CD4-positive, alpha-beta T cell (primary cell): Measurements from ENCODE around the gene CYP2F1. TPM values are rescaled to one million over a fixed set of nuclear protein-coding genes. Genes with fewer than 3 reads are reported as not detected.
"Not testable (repeated sequence)": the region's sequence is repeated elsewhere in the genome, so short reads cannot be mapped to it uniquely, and the experiment has no call there.

ENCODE experiments used
- ATAC-seq: fragments of 200-7000 bp; cut with Tn5 transposase; one replicate; pipeline ENCODE4 v1.10.0; 2022; ENCODE audit warnings: mild to moderate bottlenecking; ENCODE audit not compliant: poor library complexity
- CTCF ChIA-PET: fragments of 350-600 bp; sonication (Branson Sonifier 250); formaldehyde crosslinking; loops from one replicate; lab custom pipeline; 2021; ENCODE audit warnings: antibody characterized with exemption, inconsistent platforms; lab: Charles Lee
- POLR2A ChIA-PET: fragments of 350-600 bp; sonication (Branson Sonifier 250); formaldehyde crosslinking; loops from one replicate; lab custom pipeline; 2021; ENCODE audit warnings: antibody characterized with exemption, inconsistent platforms; lab: Charles Lee
- DNase-seq, 14 experiments: peaks; one replicate each; pipeline ENCODE4 v3.0.0-alpha.2; 2013 to 2020; ENCODE audit warnings: mixed read lengths in 2 of 14
- H3K27ac ChIP-seq, 2 donors: one replicate each; pipeline versions ENCODE4 v1.5.1 to v1.7.0; 2013; ENCODE audit warnings: low read length in 2 of 2, low read depth in 1 of 2, mild to moderate bottlenecking in 1 of 2
- H3K27me3 ChIP-seq, 2 experiments: 1 replicate in 1 of 2; 2 replicates in 1 of 2; pipeline versions ENCODE4 v1.6.1 to v1.7.0; 2013; ENCODE audit warnings: low read length in 2 of 2, control low read depth in 1 of 2, mild to moderate bottlenecking in 1 of 2, moderate library complexity in 1 of 2; ENCODE audit not compliant: insufficient read depth in 2 of 2, control insufficient read depth in 1 of 2
- H3K36me3 ChIP-seq: one replicate; pipeline ENCODE4 v1.6.1; 2013; ENCODE audit warnings: low read length, control low read depth; ENCODE audit not compliant: insufficient read depth
- H3K4me1 ChIP-seq: one replicate; pipeline ENCODE4 v1.6.1; 2013; ENCODE audit warnings: low read length, control low read depth; ENCODE audit not compliant: insufficient read depth
- H3K4me3 ChIP-seq: one replicate; pipeline ENCODE4 v1.5.1; 2013; ENCODE audit warnings: mild to moderate bottlenecking, low read length, moderate library complexity
- H3K9me3 ChIP-seq, 2 experiments: 1 replicate in 1 of 2; 2 replicates in 1 of 2; pipeline versions ENCODE4 v1.6.1 to v1.7.0; 2013; ENCODE audit warnings: low read length in 2 of 2, mild to moderate bottlenecking in 2 of 2, control low read depth in 1 of 2, moderate library complexity in 1 of 2; ENCODE audit not compliant: control insufficient read depth in 1 of 2, insufficient read depth in 1 of 2
- H3K27ac Mint-ChIP-seq: one replicate; pipeline ENCODE4 v1.8.0; 2020; ENCODE audit warnings: mixed read lengths
- H3K27me3 Mint-ChIP-seq: one replicate; pipeline ENCODE4 v1.8.0; 2021; ENCODE audit warnings: mixed read lengths
- H3K36me3 Mint-ChIP-seq: one replicate; pipeline ENCODE4 v1.8.0; 2021; ENCODE audit warnings: low read depth, mixed read lengths
- H3K4me1 Mint-ChIP-seq: one replicate; pipeline ENCODE4 v1.8.0; 2021; ENCODE audit warnings: low read depth, mixed read lengths
- H3K4me3 Mint-ChIP-seq: one replicate; pipeline ENCODE4 v1.8.0; 2020; ENCODE audit warnings: mild to moderate bottlenecking, mixed read lengths
- H3K9me3 Mint-ChIP-seq: one replicate; pipeline ENCODE4 v1.8.0; 2020; ENCODE audit warnings: mixed read lengths
- CTCF ChIP-seq: fragments of 200-600 bp; IDR thresholded peaks from one replicate; pipeline ENCODE4 v1.8.0; 2022; ENCODE audit warnings: antibody characterized with exemption, mild to moderate bottlenecking
- intact Hi-C, 2 experiments: fragments of 100-400 bp; cut with DNase I in 1 of 2; cut with micrococcal nuclease in 1 of 2; formaldehyde crosslinking; loops; one replicate each; pipeline versions ENCODE4 v1.15.1 to v1.9.0; 2023 to 2025; cut with DNase I, micrococcal nuclease
- total RNA-seq, 174 experiments: library from RNA in 2 of 174; stranded (reverse) in 2 of 174; gene quantifications; one replicate each; pipeline ENCODE4 v1.2.3 and lab custom pipeline; 2021 to 2026

Gene CYP2F1
- total RNA-seq, 2 experiments from 2014 or later, result 0.47 to 0.96 TPM

GRCh38 chr19:41097302-41097701, 16.9 kb upstream of the CYP2F1 start:
- POLR2A ChIA-PET, result no interaction called here
- no peaks in the 10 kb centered on the region for H3K4me1 ChIP-seq
- no peak for TF ChIP-seq CTCF
- H3K27me3 ChIP-seq, result peaks cover 2 to 14% of the 10 kb centered on the region in 2 experiments
- no peaks in the 10 kb centered on the region for H3K9me3 ChIP-seq
- no peaks in the 10 kb centered on the region for H3K4me1 Mint-ChIP-seq
- peaks cover 68% of the 10 kb centered on the region for H3K27me3 Mint-ChIP-seq
- no peak overlapping the region for H3K4me3 ChIP-seq
- DNase-seq (no peak), ATAC-seq (no peak)
- intact Hi-C loops, result no loop called here
- no peak overlapping the region for H3K27ac ChIP-seq
- H3K4me3 Mint-ChIP-seq, result no peak overlapping the region
- peaks cover under 1% of the 10 kb centered on the region for H3K36me3 Mint-ChIP-seq
- no peak overlapping the region for H3K27ac Mint-ChIP-seq
- H3K9me3 Mint-ChIP-seq, result peaks cover 5% of the 10 kb centered on the region
- H3K36me3 ChIP-seq, result no peaks in the 10 kb centered on the region
- CTCF ChIA-PET, result no interaction called here

GRCh38 chr19:41098762-41099161, 15.5 kb upstream of the CYP2F1 start:
- Histone ChIP-seq H3K27me3 (peaks cover 0 to 11% of the 10 kb centered on the region in 2 experiments), H3K4me3 (no peak overlapping the region), H3K4me1 (no peaks in the 10 kb centered on the region), H3K27ac (no peak overlapping the region), H3K9me3 (no peaks in the 10 kb centered on the region), H3K36me3 (no peaks in the 10 kb centered on the region)
- intact Hi-C loops, result no loop called here
- no peak for TF ChIP-seq CTCF
- Mint-ChIP-seq H3K27me3 (peaks cover 55% of the 10 kb centered on the region), H3K9me3 (peaks cover 5% of the 10 kb centered on the region), H3K4me1 (no peaks in the 10 kb centered on the region), H3K36me3 (peaks cover 4% of the 10 kb centered on the region), H3K4me3 (no peak overlapping the region), H3K27ac (no peak overlapping the region)
- ATAC-seq, result no peak
- ChIA-PET CTCF (no interaction called here), POLR2A (no interaction called here)
- no peak for DNase-seq

- peaks cover 26% of the 10 kb centered on the region for H3K27me3 Mint-ChIP-seq
- H3K36me3 ChIP-seq, H3K9me3 Mint-ChIP-seq, H3K4me3 Mint-ChIP-seq, H3K27ac ChIP-seq, H3K27me3 ChIP-seq, H3K9me3 ChIP-seq, DNase-seq, H3K27ac Mint-ChIP-seq, H3K4me1 ChIP-seq, H3K4me3 ChIP-seq, H3K36me3 Mint-ChIP-seq, ATAC-seq, H3K4me1 Mint-ChIP-seq, intact Hi-C loops, CTCF ChIA-PET, POLR2A ChIA-PET: not testable (repeated sequence)
Observed at GRCh38 chr19:41102210-41102609, 12.0 kb upstream of the CYP2F1 start.

GRCh38 chr19:41106177-41106576, 8.1 kb upstream of the CYP2F1 start:
- H3K27ac Mint-ChIP-seq, result no peak overlapping the region
- POLR2A ChIA-PET, result no interaction called here
- no peaks in the 10 kb centered on the region for H3K4me1 ChIP-seq
- peaks cover 4% of the 10 kb centered on the region for H3K9me3 Mint-ChIP-seq
- DNase-seq (no peak), ATAC-seq (no peak)
- intact Hi-C loops, result no loop called here
- no peaks in the 10 kb centered on the region for H3K4me1 Mint-ChIP-seq
- H3K27ac ChIP-seq, result no peak overlapping the region
- H3K4me3 ChIP-seq, result no peak overlapping the region
- H3K4me3 Mint-ChIP-seq, result no peak overlapping the region
- no peaks in the 10 kb centered on the region for H3K27me3 ChIP-seq
- CTCF ChIA-PET, result no interaction called here
- peaks cover 7% of the 10 kb centered on the region for H3K27me3 Mint-ChIP-seq
- H3K36me3 Mint-ChIP-seq, result peaks cover 4% of the 10 kb centered on the region
- no peaks in the 10 kb centered on the region for H3K36me3 ChIP-seq
- TF ChIP-seq CTCF, result no peak
- H3K9me3 ChIP-seq, result no peaks in the 10 kb centered on the region
